HL-60/S4 treated with retinoic acid at 250 ng/mL for 4 days and 3 days (cell line): Measurements from ENCODE around the gene KRTAP10-9.
"Not testable (repeated sequence)": the region's sequence is repeated elsewhere in the genome, so short reads cannot be mapped to it uniquely, and the experiment has no call there.

Source experiments
- in situ Hi-C: fragments of 300-500 bp; cut with MboI; formaldehyde crosslinking; loops from 2 replicates; pipeline ENCODE4 v1.7.0; 2022; ENCODE audit warnings: low sequenced_read_pairs

Gene KRTAP10-9

GRCh38 chr21:44594406-44594916 lies 32.4 kb upstream of the KRTAP10-9 start:
- in situ Hi-C loops, result no loop called here

DNA sequence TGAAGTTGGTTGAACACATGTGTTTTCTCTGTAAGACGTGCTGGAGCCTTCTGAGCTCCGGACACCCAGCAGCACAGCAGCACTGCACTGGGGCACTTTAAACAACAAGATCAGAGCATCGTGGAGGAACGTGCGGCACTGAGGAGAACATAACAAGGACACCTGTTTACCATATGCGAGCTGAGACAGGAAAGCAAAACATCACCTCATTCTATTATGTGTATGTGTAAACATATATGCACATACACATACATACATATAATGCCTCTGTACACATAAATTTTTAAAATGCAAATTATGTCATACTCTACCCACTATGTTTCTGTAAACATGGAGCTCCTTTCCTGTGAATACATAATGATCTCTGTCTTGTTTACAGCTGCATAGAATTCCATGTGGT lies 31.4 kb upstream of the KRTAP10-9 start:
- in situ Hi-C loops, result no loop called here

- in situ Hi-C loops, result no loop called here
Measured at GRCh38 chr21:44596068-44596725, 30.7 kb upstream of the KRTAP10-9 start.

GRCh38 chr21:44598061-44598460 lies 28.8 kb upstream of the KRTAP10-9 start:
- in situ Hi-C loops, result no loop called here

DNA sequence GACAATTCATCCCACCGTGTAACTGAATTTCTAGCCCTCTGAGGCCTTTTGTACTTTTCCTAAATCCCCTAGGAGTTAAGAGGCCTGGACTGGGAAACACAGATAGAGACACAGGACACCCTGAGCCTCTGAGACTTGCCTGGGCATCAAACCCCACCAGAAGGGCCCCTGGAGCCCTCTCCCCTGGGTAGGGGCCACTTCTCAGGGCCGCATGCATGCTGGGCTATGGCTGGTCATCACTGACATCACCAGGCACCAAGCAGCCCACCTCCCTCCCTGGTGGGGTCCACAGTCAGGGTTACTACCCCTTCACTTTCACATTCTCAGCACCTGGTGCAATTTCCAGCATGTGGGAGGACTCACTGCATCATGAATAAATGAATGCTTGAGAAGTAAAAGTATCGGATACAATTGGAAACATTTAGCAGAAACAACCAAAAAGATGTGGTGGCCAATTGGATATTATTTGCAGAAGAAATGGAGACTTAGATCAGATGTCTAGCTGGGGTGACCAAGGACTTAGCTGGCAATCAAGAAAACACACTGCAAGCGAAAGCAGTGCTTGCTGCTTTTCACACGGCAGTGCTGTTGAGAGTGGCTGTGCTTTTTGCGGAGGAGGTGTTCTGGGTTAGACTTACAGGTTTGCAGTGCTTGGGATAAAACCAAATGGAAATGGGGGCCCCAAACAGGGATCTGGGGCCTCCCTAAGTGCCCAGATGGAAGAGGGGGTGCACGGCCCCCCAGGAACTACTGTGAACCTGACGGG lies 27.4 kb upstream of the KRTAP10-9 start:
- in situ Hi-C loops, result no loop called here

DNA sequence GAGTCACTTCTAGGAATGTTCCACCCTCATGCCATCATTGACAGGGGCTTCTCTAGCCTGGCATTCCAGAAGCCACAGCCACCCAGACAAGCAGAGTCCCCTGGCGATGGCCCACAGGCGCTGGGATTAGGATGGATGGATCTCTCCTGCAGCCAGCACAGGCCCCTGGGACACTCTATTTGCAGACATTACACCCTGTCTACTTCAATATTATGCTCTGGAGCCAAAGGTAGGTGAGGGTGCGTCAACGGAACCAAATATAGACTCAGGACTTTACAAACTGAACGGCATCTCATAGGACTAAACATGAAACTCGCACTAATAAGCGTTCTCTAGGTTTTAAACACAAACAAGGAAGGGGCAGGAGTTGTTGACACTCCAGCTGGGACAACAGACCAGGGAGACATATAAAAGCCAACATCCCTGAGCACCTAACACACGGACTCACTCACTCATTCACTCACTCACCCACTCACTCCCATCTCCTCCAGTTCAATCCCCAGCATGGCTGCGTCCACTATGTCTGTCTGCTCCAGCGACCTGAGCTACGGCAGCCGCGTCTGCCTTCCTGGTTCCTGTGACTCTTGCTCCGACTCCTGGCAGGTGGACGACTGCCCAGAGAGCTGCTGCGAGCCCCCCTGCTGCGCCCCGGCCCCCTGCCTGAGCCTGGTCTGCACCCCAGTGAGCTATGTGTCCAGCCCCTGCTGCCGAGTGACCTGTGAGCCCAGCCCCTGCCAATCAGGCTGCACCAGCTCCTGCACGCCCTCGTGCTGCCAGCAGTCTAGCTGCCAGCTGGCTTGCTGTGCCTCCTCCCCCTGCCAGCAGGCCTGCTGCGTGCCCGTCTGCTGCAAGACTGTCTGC lies 26.5 kb upstream of the KRTAP10-9 start, which contains the start of gene KRTAP10-7:
Gene KRTAP10-7, plus strand, starts transcription at position 480 of the 861 bp plus-strand sequence. Its CDS starts 25 bp downstream, at position 505.
- in situ Hi-C loops, result not testable (repeated sequence)

- in situ Hi-C loops, result not testable (repeated sequence)
Measured at GRCh38 chr21:44601091-44601490, 25.8 kb upstream of the KRTAP10-9 start.

- in situ Hi-C loops, result no loop called here
Measured at GRCh38 chr21:44601596-44602462, 25.1 kb upstream of the KRTAP10-9 start.

DNA sequence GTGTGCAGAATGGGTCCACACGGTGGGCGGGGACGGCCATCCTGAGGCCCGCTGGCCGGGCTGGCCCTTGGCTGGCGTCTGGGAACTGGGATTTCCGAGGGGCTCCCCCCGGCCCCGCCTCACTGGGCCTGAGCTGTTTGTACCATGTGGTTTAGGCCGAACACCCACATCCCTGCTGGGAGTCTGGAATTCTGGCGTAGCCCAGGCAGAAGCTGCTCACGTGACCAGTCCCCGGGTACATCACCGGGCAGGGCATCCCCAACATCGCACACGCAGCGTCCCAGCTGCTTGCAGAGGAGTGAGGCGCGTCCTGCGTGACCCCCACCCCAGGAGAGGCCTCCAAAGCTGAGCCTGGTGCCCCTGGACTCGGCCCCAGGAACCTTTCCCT lies 24.4 kb upstream of the KRTAP10-9 start:
- in situ Hi-C loops, result no loop called here

GRCh38 chr21:44603109-44603875 lies 23.6 kb upstream of the KRTAP10-9 start:
- in situ Hi-C loops, result no loop called here

DNA sequence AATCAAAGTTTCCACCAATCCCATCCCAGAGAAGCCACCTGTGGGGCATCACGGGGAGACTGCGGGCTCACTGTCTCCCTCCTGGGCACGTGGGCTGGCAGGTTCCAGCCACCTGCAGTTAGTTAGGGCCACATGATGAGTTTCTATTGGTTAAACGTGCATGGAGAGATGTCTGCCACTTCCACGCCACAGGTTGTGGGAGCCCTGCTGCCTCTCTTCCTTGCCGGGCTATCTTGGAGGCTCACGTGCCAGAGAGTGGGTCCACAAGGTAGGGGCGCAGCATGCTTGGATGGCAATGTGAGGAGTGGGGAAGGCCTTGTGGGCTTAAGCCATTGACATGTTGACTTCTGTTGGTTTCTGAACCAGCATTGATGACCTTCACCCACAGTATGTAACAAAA lies 23.0 kb upstream of the KRTAP10-9 start:
- in situ Hi-C loops, result no loop called here

DNA sequence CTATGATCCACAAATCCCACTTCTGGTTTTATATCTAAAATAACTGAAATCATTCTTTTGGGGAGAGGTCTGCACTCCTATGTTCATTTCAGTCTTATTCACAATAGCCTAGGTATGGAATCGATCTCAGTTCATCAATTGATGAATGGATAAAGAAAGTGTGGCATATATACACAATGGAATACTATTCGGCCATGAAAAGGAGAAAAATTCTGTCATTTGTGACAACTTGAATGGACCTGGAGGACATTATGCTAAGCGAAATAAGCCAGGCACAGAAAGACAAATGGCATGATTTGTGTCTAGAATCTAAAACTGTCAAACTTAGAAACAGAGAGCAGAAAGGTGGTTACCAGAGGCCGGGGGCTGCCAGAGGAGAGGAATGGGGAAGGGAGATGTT lies 20.4 kb upstream of the KRTAP10-9 start:
- in situ Hi-C loops, result no loop called here

DNA sequence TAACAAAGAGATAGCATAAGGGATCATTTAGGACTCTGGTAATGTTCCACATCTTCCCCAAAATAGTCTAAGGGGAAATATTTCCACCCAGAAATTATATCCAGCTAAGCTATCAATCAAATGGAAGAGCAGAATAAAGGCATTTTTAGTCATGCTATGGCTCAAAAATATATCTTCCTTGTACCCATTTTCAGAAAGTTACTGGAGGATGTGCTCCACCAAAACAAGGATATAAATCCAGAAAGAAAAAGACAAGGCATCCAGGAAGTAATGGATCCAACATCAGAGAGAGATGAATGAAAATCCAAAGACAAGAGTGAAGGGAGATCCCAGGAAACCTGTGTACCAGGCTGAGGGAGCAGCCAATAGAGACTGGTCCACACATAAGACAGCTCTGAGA lies 17.7 kb upstream of the KRTAP10-9 start:
- in situ Hi-C loops, result no loop called here

- in situ Hi-C loops, result not testable (repeated sequence)
Measured at GRCh38 chr21:44610157-44610843, 16.6 kb upstream of the KRTAP10-9 start.

DNA sequence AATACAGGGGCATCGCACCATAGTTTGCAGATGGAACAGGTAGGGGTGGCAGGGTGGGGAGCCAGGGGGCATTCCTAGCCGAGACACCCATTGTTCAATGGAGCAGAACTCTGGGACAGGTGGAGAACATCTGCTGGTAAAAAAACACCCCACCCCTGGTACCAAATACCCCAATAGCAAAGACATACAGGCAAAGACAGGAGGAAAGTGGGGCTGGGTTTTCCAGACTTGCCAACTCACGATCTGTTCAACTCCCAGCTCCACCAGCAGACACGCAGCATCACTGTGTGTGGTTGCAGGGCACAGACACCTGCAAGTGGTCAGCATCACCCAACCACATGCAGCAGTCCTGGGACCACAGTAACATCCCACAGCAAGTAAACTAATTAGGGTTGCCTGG lies 15.3 kb upstream of the KRTAP10-9 start:
- in situ Hi-C loops, result no loop called here

DNA sequence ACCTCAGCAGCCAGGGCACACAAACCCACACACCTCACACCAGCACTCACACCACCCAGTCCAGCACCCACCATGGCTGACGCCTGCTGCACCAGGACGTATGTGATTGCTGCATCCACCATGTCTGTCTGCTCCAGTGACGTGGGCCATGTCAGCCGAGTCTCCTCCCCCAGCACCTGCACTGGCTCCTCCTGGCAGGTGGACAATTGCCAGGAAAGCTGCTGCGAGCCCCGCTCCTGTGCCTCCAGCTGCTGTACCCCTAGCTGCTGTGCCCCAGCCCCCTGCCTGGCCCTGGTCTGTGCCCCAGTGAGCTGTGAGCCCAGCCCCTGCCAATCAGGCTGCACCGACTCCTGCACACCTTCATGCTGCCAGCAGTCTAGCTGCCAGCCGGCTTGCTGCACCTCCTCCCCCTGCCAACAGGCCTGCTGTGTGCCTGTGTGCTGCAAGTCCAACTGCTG lies 14.8 kb upstream of the KRTAP10-9 start, which contains the start of gene KRTAP10-8:
Gene KRTAP10-8, plus strand, starts transcription at position 51 of the 458 bp plus-strand sequence. Its CDS starts 22 bp downstream, at position 73.
- in situ Hi-C loops, result no loop called here

DNA sequence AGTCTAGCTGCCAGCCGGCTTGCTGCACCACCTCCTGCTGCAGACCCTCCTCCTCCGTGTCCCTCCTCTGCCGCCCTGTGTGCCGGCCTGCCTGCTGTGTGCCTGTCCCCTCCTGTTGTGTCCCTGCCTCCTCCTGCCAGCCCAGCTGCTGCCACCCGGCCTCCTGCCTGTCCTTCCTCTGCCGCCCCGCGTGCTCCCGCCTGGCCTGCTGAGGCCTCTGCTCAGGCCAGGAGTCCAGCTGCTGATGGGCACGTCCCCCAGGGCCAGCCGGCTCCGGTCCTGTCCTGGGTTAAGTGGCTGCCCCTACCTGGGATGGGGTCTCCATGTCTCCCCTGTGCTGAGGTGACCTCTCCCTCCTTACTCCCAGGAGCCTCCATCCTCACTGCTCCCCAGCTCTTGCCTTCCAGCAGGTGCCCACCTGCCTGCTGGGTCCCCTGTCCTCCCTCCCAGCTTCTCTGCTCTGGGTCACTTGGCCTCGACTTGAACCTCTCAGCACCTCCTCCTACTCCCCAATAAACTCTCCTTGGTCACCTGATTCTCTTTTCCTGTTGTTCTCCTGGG lies 14.1 kb upstream of the KRTAP10-9 start:
- in situ Hi-C loops, result no loop called here

GRCh38 chr21:44613386-44614155 lies 13.3 kb upstream of the KRTAP10-9 start:
- in situ Hi-C loops, result no loop called here
